RWPE1 (cell line): Measurements from ENCODE around the gene GPAT3.

Experiments
- CTCF ChIA-PET: fragments of 350-600 bp; sonication (Branson Sonifier 250); formaldehyde crosslinking; extraction: SDS; loops from one replicate; lab custom pipeline; 2021; lab: Yijun Ruan, JAX
- POLR2A ChIA-PET: fragments of 400-600 bp; formaldehyde crosslinking; extraction: SDS; loops from one replicate; lab custom pipeline; 2020; ENCODE audit warnings: antibody characterized with exemption; ENCODE audit not compliant: low non-redundant PET; lab: Yijun Ruan, JAX
- DNase-seq: peaks from one replicate; pipeline ENCODE4 v3.0.0; 2012; ENCODE audit warnings: low spot score
- H3K27ac ChIP-seq: fragments of 450-650 bp; 2 replicates; pipeline ENCODE4 v1.5.1; 2017
- TF ChIP-seq, protein P1 (sequence below): fragments of 450-650 bp; conservative IDR thresholded peaks from 2 replicates; pipeline ENCODE4 v1.5.1; 2017; ENCODE audit warnings: low read depth, mild to moderate bottlenecking

The GPAT3 gene

DNA sequence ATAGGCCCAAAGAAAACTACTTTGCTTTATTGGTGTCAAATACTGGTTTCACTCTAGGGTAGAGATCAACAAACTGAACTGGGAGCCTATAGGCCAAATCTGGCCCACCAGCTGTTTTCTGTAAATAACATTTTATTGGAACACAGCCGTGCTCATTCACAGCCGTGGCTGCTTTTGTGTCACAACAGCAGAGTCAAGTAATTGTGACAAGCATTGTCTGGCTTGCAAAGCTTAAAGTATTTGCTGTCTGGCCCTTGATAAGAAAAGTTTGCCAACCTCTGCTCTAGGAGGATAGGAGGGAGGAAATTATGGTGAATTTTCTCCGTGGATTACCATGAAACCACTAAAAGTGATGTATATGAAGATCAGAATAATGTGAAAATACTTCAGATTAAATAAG lies 53.4 kb downstream of the GPAT3 start:
- no peak overlapping the region for H3K27ac ChIP-seq
- POLR2A ChIA-PET: no interaction called here
- no peak for DNase-seq
- TF ChIP-seq, protein P1, sequence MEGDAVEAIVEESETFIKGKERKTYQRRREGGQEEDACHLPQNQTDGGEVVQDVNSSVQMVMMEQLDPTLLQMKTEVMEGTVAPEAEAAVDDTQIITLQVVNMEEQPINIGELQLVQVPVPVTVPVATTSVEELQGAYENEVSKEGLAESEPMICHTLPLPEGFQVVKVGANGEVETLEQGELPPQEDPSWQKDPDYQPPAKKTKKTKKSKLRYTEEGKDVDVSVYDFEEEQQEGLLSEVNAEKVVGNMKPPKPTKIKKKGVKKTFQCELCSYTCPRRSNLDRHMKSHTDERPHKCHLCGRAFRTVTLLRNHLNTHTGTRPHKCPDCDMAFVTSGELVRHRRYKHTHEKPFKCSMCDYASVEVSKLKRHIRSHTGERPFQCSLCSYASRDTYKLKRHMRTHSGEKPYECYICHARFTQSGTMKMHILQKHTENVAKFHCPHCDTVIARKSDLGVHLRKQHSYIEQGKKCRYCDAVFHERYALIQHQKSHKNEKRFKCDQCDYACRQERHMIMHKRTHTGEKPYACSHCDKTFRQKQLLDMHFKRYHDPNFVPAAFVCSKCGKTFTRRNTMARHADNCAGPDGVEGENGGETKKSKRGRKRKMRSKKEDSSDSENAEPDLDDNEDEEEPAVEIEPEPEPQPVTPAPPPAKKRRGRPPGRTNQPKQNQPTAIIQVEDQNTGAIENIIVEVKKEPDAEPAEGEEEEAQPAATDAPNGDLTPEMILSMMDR: no peak
- CTCF ChIA-PET: interaction anchor here (0.6 to 1.1 kb wide), 3 partner anchors 25 to 145 kb away, joined by 3 read pairs; no protein-coding TSS in a partner anchor

DNA sequence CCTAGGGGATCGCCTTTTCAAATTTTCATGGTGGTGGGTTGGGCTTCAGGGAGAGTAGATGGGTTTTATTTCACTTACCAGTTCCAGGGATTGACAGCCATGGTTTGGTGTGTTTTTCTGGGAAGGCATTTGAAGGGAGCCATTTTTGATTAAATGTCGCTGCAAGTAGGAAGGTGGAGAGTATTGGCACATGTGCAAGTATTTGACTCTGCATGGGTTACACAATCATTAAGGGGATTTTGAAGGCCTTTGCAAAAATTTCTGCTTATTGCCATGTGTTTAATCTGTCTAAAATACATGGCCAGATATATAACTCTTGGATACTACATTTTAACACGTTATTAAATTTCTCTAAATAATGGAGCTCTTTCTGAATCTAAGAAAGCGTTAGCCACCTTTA lies 55.1 kb downstream of the GPAT3 start:
- no peak overlapping the region for H3K27ac ChIP-seq
- TF ChIP-seq, protein P1: no peak
- CTCF ChIA-PET: interaction anchor here (0.6 kb wide), 1 partner anchor 120 kb away, joined by 4 read pairs; no protein-coding TSS in a partner anchor
- no peak for DNase-seq
- POLR2A ChIA-PET: no interaction called here

- TF ChIP-seq, protein P1: no peak
- H3K27ac ChIP-seq: no peak overlapping the region
- ChIA-PET POLR2A (no interaction called here), CTCF (interaction anchor here (0.6 kb wide), 1 partner anchor 121 kb away, joined by 4 read pairs; no protein-coding TSS in a partner anchor)
- DNase-seq: no peak
Measured at GRCh38 chr4:83591730-83592129, 55.8 kb downstream of the GPAT3 start.

- ChIA-PET POLR2A (interaction anchor here (0.6 kb wide), 1 partner anchor 148 kb away, joined by 6 read pairs; no protein-coding TSS in a partner anchor), CTCF (no interaction called here)
- no peak overlapping the region for H3K27ac ChIP-seq
- TF ChIP-seq, protein P1: no peak
- peak; percentile 54 for DNase-seq
Measured at GRCh38 chr4:83599183-83599582, 63.3 kb downstream of the GPAT3 start.

GRCh38 chr4:83603129-83603528 lies 67.2 kb downstream of the GPAT3 start:
- no peak overlapping the region for H3K27ac ChIP-seq
- no peak for DNase-seq
- ChIA-PET CTCF (no interaction called here), POLR2A (no interaction called here)
- TF ChIP-seq, protein P1: no peak

DNA sequence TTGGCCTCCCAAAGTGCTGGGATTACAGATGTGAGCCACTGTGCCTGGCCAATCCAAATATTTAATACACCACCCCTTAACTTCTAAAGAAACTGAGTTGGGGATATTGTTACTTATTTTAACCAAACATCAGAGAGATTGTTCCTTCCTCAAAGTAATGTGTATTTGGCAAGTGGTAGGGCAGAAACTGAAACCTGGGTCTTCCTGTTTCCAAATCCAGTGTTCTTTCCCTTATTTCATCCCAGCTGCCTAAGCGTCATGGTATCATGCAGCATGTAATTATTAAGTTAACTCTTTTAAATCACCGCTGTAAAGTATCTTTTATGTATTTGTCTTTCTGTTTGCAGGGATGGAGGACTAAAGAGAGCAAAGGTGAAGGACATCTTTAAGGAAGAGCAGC lies 68.4 kb downstream of the GPAT3 start:
- ChIA-PET POLR2A (no interaction called here), CTCF (no interaction called here)
- no peak overlapping the region for H3K27ac ChIP-seq
- TF ChIP-seq, protein P1: no peak
- DNase-seq: no peak

GRCh38 chr4:83605210-83605609 lies 69.3 kb downstream of the GPAT3 start:
- no peak for DNase-seq
- ChIA-PET CTCF (no interaction called here), POLR2A (no interaction called here)
- H3K27ac ChIP-seq: no peak overlapping the region
- TF ChIP-seq, protein P1: no peak
